ENCODE measurements around the gene UBASH3B.

DNA sequence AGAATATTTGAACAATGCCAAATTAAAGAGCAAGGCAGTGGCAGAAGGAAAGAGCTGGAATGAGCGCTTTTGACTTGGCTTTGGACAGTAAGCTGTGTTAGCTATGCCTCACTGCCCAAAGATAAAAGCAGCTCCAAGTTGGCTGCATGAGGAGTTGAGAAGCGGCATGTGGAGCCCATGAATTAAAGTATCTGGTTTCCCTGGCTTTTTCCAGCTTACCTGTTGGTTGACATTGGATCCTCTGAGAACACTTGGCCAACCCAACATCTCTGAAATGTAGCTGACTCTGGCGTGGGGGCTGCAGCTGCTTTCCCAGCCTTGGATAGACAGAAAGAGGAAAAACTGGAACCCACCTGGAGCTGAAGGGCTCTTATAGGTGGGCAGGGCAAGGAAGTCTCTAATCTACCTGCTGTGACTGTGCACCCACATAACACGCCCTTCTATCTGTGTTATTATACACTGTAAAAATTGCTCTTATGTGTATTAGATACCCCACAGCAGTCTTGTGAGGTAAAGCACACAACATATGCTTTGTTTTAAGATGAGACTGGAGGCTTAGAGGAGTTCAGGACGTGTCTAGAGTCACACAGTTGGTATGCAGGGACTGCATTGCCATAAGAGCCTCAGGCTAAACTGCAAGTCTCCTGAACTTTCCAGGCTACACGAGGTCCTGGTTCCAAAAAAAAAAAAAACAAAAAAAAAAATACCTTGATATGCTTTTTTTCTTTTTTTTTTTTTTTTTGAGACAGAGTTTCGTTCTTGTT is 5.8 kb downstream of the UBASH3B start:
- TF ChIP-seq, protein P1, sequence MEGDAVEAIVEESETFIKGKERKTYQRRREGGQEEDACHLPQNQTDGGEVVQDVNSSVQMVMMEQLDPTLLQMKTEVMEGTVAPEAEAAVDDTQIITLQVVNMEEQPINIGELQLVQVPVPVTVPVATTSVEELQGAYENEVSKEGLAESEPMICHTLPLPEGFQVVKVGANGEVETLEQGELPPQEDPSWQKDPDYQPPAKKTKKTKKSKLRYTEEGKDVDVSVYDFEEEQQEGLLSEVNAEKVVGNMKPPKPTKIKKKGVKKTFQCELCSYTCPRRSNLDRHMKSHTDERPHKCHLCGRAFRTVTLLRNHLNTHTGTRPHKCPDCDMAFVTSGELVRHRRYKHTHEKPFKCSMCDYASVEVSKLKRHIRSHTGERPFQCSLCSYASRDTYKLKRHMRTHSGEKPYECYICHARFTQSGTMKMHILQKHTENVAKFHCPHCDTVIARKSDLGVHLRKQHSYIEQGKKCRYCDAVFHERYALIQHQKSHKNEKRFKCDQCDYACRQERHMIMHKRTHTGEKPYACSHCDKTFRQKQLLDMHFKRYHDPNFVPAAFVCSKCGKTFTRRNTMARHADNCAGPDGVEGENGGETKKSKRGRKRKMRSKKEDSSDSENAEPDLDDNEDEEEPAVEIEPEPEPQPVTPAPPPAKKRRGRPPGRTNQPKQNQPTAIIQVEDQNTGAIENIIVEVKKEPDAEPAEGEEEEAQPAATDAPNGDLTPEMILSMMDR (IDR thresholded peaks at IDR 0.05; ENCODE audit: insufficient read depth, low read length): no peak
- no peak for TF ChIP-seq POLR2AphosphoS5 (IDR thresholded peaks at IDR 0.05; ENCODE audit: low read depth)

All from HL-60 (cell line).